Stimulated activated CD8-positive, alpha-beta memory T cell treated with anti-CD3 and anti-CD28 coated beads, Interleukin-7, amount 100 ng/mL, for 48 hours (primary cell): ENCODE measurements around the gene ZNF813.

Experiments
- DNase-seq, 2 donors: peaks; one replicate each; pipeline ENCODE4 v3.0.0-alpha.2; 2020; ENCODE audit warnings: low read depth in 1 of 2; ENCODE audit errors: extremely low read depth in 1 of 2

The ZNF813 gene

GRCh38 chr19:53519446-53519845 lies 51.9 kb downstream of the ZNF813 start:
- DNase-seq = no peak

GRCh38 chr19:53520163-53520546 lies 52.6 kb downstream of the ZNF813 start:
- no peak for DNase-seq

GRCh38 chr19:53520547-53521372 lies 53.2 kb downstream of the ZNF813 start:
- DNase-seq = peak; percentile 64 to 82

- DNase-seq = no peak
Observed at GRCh38 chr19:53521373-53522202, 54.1 kb downstream of the ZNF813 start.

- DNase-seq = no peak
Observed at GRCh38 chr19:53525922-53526321, 58.4 kb downstream of the ZNF813 start.

DNA sequence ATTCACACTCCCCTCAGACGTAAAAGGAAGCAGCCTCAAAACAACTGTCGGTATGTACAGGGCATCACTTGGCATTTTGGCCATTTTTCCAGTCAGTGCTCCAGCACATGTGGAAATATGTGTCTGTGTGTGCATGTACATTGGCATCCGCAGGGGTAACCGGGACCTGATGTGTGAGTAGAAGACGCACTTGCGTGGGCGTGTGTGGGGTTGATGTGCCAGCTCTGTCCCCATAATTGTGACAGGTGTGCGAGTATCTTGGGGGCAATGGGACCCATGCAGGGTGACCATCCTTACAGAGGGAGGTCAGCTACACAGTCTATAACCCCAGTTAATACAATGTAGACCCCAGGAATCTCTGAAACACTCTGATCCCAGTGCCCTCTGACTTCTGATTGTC lies 63.1 kb downstream of the ZNF813 start:
- DNase-seq = no peak

DNA sequence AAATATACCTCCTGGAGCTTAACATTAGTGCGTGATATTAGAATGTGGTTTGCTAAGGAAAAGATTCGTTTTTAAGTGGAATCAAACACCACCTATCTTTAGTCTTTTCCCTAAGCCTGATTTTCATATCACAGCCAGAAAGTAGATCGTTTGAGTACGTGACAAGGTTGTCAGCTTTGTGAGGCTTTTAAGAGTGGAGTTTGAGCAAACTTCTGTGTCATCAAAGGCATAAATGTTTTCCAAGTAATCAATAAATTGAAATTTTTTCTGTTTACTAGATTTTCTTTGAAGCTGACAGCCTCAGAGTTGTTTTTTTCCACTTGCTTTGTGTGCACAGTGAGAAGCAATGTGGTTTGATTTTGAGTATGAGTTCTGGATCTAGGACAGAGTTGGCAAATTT lies 63.9 kb downstream of the ZNF813 start:
- no peak for DNase-seq

DNA sequence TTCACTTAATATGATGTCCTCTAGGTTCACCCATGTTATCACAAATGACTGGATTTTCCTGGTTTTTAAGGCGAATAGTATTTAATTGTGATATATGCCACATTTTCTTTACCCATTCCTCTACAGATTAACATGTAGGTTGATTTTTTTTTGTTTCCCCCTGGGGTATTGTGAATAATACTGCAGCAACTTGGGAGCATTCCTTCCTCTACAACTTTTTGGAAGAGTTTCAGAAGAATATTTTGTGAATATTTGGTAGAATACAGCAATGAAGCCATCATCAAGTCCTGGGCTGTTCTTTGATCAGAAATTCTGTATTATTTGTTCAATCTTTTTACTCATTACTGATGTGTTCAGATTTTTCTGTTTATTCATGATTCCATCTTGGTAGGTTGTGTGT lies 64.8 kb downstream of the ZNF813 start:
- DNase-seq = no peak

- no peak for DNase-seq
Observed at GRCh38 chr19:53536225-53536548, 68.7 kb downstream of the ZNF813 start.

- DNase-seq = no peak
Observed at GRCh38 chr19:53537121-53537520, 69.6 kb downstream of the ZNF813 start.

GRCh38 chr19:53537521-53538377 lies 70.2 kb downstream of the ZNF813 start, which contains the start of gene ZNF331:
Gene ZNF331, plus strand, starts transcription at chr19:53538145. Its CDS starts 31,232 bp downstream, at chr19:53569377.
- peak; percentile 77 to 79 for DNase-seq

GRCh38 chr19:53538378-53539109 lies 71.0 kb downstream of the ZNF813 start:
- DNase-seq = no peak

GRCh38 chr19:53540091-53540490 lies 72.6 kb downstream of the ZNF813 start:
- no peak for DNase-seq

GRCh38 chr19:53541971-53542370 lies 74.4 kb downstream of the ZNF813 start:
- DNase-seq = no peak

DNA sequence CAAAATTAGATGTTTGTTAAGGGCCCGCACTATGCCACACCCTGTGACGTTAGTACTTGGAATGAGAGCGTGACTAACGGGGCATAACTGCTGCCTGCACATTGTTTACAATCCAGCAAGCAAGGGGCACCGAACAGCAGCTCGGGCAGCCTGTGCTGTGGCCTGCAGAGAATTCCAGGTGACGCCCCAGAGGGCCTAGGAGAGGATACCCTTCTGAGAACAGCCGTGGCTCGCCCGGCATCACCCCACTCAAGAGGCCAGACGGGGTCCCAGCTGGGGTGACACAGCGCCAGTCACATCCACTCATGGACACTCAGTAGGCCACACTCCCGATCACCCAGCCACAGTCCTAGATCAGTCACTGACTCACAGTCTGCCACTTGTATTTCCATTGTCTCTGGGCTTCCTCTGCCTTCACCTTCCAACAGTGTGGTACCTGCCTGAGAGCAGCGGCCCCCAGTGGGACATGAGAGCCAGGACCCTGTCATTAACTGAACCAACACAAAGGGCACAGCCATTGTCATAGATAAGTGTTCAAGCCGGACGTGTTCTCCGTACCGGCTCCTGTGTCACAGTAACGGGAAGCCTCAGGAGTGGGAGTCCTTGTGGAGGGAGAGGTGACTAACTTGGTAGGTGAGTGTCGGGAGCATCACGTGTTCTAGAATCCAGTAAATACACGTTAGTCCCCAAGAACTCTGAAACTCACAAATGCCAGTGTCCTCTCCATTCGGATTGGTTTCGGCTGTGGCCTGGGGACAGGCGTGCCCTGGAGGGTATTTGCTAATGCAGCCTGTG lies 77.9 kb downstream of the ZNF813 start:
- no peak for DNase-seq
